Subcutaneous abdominal adipose tissue (tissue), 5 donors: ENCODE measurements around the gene CTBP2.

Experiments used
- H3K27ac ChIP-seq: one replicate; pipeline ENCODE4 v1.7.0; 2013; ENCODE audit warnings: low read depth, mild to moderate bottlenecking, inconsistent platforms, low read length, moderate library complexity
- H3K27me3 ChIP-seq, 5 donors: one replicate each; pipeline ENCODE4 v1.7.0; 2013; ENCODE audit warnings: low read length in 5 of 5, inconsistent platforms in 1 of 5; ENCODE audit not compliant: control insufficient read depth in 5 of 5, insufficient read depth in 4 of 5
- H3K36me3 ChIP-seq, 5 donors: one replicate each; pipeline ENCODE4 v1.7.0; 2013; ENCODE audit warnings: low read length in 5 of 5; ENCODE audit not compliant: control insufficient read depth in 5 of 5, insufficient read depth in 5 of 5
- H3K4me1 ChIP-seq, 5 donors: one replicate each; pipeline ENCODE4 v1.7.0; 2013; ENCODE audit warnings: low read length in 5 of 5, mild to moderate bottlenecking in 3 of 5, moderate library complexity in 1 of 5; ENCODE audit not compliant: control insufficient read depth in 5 of 5, insufficient read depth in 5 of 5
- H3K4me3 ChIP-seq, 5 donors: one replicate each; pipeline ENCODE4 v1.7.0; 2013; ENCODE audit warnings: low read length in 5 of 5, low read depth in 1 of 5
- H3K9ac ChIP-seq, 5 donors: one replicate each; pipeline ENCODE4 v1.7.0; 2013; ENCODE audit warnings: low read length in 5 of 5, mild to moderate bottlenecking in 4 of 5, moderate library complexity in 3 of 5
- H3K9me3 ChIP-seq, 5 donors: one replicate each; pipeline ENCODE4 v1.7.0; 2013; ENCODE audit warnings: low read length in 5 of 5; ENCODE audit not compliant: control insufficient read depth in 5 of 5
- donor health status: healthy.
- donor health status: healthy.
- donor health status: healthy.
- donor health status: healthy.
- donor health status: healthy.

Gene CTBP2

GRCh38 chr10:125120053-125120710 is 40.2 kb downstream of the CTBP2 start:
- Histone ChIP-seq H3K36me3 (peaks cover 0 to 8% (median 0%) of the 10 kb centered on the region in 5 donors), H3K9me3 (no peaks in the 10 kb centered on the region), H3K27ac (no peak overlapping the region), H3K27me3 (no peaks in the 10 kb centered on the region), H3K4me1 (peaks cover 23 to 76% (median 58%) of the 10 kb centered on the region in 5 donors), H3K4me3 (no peak overlapping the region), H3K9ac (no peak overlapping the region)

- H3K27me3 ChIP-seq, result no peaks in the 10 kb centered on the region
- no peak overlapping the region for H3K27ac ChIP-seq
- no peak overlapping the region for H3K9ac ChIP-seq
Observed at GRCh38 chr10:125118701-125119100, 41.7 kb downstream of the CTBP2 start.

GRCh38 chr10:125118011-125118611 is 42.3 kb downstream of the CTBP2 start:
- H3K27ac ChIP-seq, result no peak overlapping the region
- no peaks in the 10 kb centered on the region for H3K27me3 ChIP-seq
- peaks cover 0 to 11% (median 0%) of the 10 kb centered on the region in 5 donors for H3K36me3 ChIP-seq
- peaks cover 17 to 67% (median 51%) of the 10 kb centered on the region in 5 donors for H3K4me1 ChIP-seq
- no peaks in the 10 kb centered on the region for H3K9me3 ChIP-seq
- H3K9ac ChIP-seq, result peak overlapping the region in 2 of 5 donors; percentile 38 to 52
- peak overlapping the region in 2 of 5 donors; percentile 0 to 22 for H3K4me3 ChIP-seq

More at GRCh38 chr10:125118701-125119100, 41.7 kb downstream of the CTBP2 start:
- Histone ChIP-seq H3K4me3 (no peak overlapping the region), H3K9me3 (no peaks in the 10 kb centered on the region), H3K4me1 (peaks cover 19 to 70% (median 54%) of the 10 kb centered on the region in 5 donors), H3K36me3 (peaks cover 0 to 11% (median 0%) of the 10 kb centered on the region in 5 donors)

- H3K9me3 ChIP-seq, result no peaks in the 10 kb centered on the region
- H3K36me3 ChIP-seq, result peaks cover 0 to 6% (median 0%) of the 10 kb centered on the region in 5 donors
- no peak overlapping the region for H3K9ac ChIP-seq
- no peak overlapping the region for H3K27ac ChIP-seq
- no peaks in the 10 kb centered on the region for H3K27me3 ChIP-seq
- H3K4me3 ChIP-seq, result no peak overlapping the region
- peaks cover 16 to 65% (median 45%) of the 10 kb centered on the region in 5 donors for H3K4me1 ChIP-seq
Observed at GRCh38 chr10:125116652-125117310, 43.6 kb downstream of the CTBP2 start.

- H3K4me1 ChIP-seq, result peaks cover 16 to 63% (median 46%) of the 10 kb centered on the region in 5 donors
- no peak overlapping the region for H3K4me3 ChIP-seq
- H3K9me3 ChIP-seq, result no peaks in the 10 kb centered on the region
- no peaks in the 10 kb centered on the region for H3K27me3 ChIP-seq
- peaks cover 0 to 6% (median 0%) of the 10 kb centered on the region in 5 donors for H3K36me3 ChIP-seq
- no peak overlapping the region for H3K27ac ChIP-seq
- H3K9ac ChIP-seq, result no peak overlapping the region
Observed at GRCh38 chr10:125116041-125116649, 44.2 kb downstream of the CTBP2 start.

GRCh38 chr10:125115409-125115808 is 45.0 kb downstream of the CTBP2 start:
- Histone ChIP-seq H3K36me3 (peaks cover 0 to 6% (median 0%) of the 10 kb centered on the region in 5 donors), H3K27ac (no peak overlapping the region), H3K9ac (no peak overlapping the region), H3K9me3 (no peaks in the 10 kb centered on the region), H3K27me3 (no peaks in the 10 kb centered on the region), H3K4me1 (peaks cover 11 to 55% (median 42%) of the 10 kb centered on the region in 5 donors), H3K4me3 (no peak overlapping the region)

- Histone ChIP-seq H3K4me1 (peaks cover 8 to 50% (median 36%) of the 10 kb centered on the region in 5 donors), H3K4me3 (no peak overlapping the region), H3K27me3 (no peaks in the 10 kb centered on the region), H3K9me3 (no peaks in the 10 kb centered on the region), H3K36me3 (peaks cover 0 to 9% (median under 1%) of the 10 kb centered on the region in 5 donors), H3K9ac (no peak overlapping the region), H3K27ac (no peak overlapping the region)
Observed at GRCh38 chr10:125114761-125115391, 45.5 kb downstream of the CTBP2 start.

- peak overlapping the region in 2 of 5 donors; percentile 8 to 48 for H3K9ac ChIP-seq
- H3K36me3 ChIP-seq, result peaks cover 1 to 19% (median 9%) of the 10 kb centered on the region in 5 donors
- peak overlapping the region; percentile 46 for H3K27ac ChIP-seq
- H3K9me3 ChIP-seq, result no peaks in the 10 kb centered on the region
- peaks cover 6 to 41% (median 34%) of the 10 kb centered on the region in 5 donors for H3K4me1 ChIP-seq
- no peaks in the 10 kb centered on the region for H3K27me3 ChIP-seq
- peak overlapping the region in 1 of 5 donors; percentile 4 for H3K4me3 ChIP-seq
Observed at GRCh38 chr10:125113691-125114371, 46.5 kb downstream of the CTBP2 start.
